K562 (cell line): ENCODE results near the gene ZBTB22. TPM values are rescaled to one million over a fixed set of nuclear protein-coding genes. Genes with fewer than 3 reads are reported as not detected.

Experiments
- CAMTA2 ChIP-seq: fragments of 250-450 bp; sonication (Bioruptor Pico); conservative IDR thresholded peaks from 2 replicates; pipeline ENCODE4 v1.5.1; 2022
- CHCHD3 ChIP-seq: fragments of 250-450 bp; sonication (Bioruptor Pico); IDR thresholded peaks from 2 replicates; pipeline ENCODE4 v2.1.2; 2022; ENCODE audit warnings: mild to moderate bottlenecking
- EGR1 ChIP-seq: fragments of 450-650 bp; conservative IDR thresholded peaks from 2 replicates; pipeline ENCODE4 v1.6.1; 2017; ENCODE audit warnings: mild to moderate bottlenecking
- ESRRB ChIP-seq: fragments of 250-450 bp; sonication (Bioruptor Pico); IDR thresholded peaks from 2 replicates; pipeline ENCODE4 v1.5.0; 2020; ENCODE audit warnings: mild to moderate bottlenecking, moderate library complexity, borderline replicate concordance
- GTF2A2 ChIP-seq: IDR thresholded peaks from 2 replicates; pipeline ENCODE4 v1.6.1; 2016; ENCODE audit warnings: mild to moderate bottlenecking, missing genetic modification characterization, missing compliant biosample characterization
- ILK ChIP-seq: fragments of 450-650 bp; IDR thresholded peaks from 2 replicates; pipeline ENCODE4 v1.6.1; 2016; ENCODE audit warnings: missing genetic modification characterization, low read depth, mild to moderate bottlenecking, missing compliant biosample characterization, moderate library complexity, borderline replicate concordance
- MCM5 ChIP-seq: fragments of 450-650 bp; IDR thresholded peaks from 2 replicates; pipeline ENCODE4 v1.6.1; 2016; ENCODE audit warnings: low read depth
- MTA1 ChIP-seq: fragments of 450-650 bp; IDR thresholded peaks from 2 replicates; pipeline ENCODE4 v1.6.1; 2017; ENCODE audit warnings: borderline replicate concordance
- MYC ChIP-seq, 2 experiments: fragments of 250-450 bp in 1 of 2; sonication (Bioruptor Pico) in 1 of 2; IDR thresholded peaks; 2 replicates each; pipeline versions ENCODE4 v1.5.1 to v1.6.1; 2012 to 2021; ENCODE audit warnings: low read depth in 2 of 2, borderline replicate concordance in 1 of 2, improper control_type of control experiment in 1 of 2, low read length in 1 of 2, mild to moderate bottlenecking in 1 of 2, moderate library complexity in 1 of 2
- NR3C1 ChIP-seq: sonication (generic); formaldehyde crosslinking; IDR thresholded peaks from 2 replicates; pipeline ENCODE4 v1.8.1; 2022; ENCODE audit warnings: missing genetic modification reagents
- POLR2A ChIP-seq: fragments of 450-650 bp; conservative IDR thresholded peaks from 2 replicates; pipeline ENCODE4 v1.6.1; 2016
- SMARCE1 ChIP-seq: fragments of 450-650 bp; IDR thresholded peaks from 2 replicates; pipeline ENCODE4 v1.7.1; 2016; ENCODE audit warnings: mild to moderate bottlenecking
- TRIM28 ChIP-seq: fragments of 450-650 bp; IDR thresholded peaks from 2 replicates; pipeline ENCODE4 v1.6.1; 2017
- YY1 ChIP-seq, 3 experiments: IDR thresholded peaks; 2 replicates each; pipeline ENCODE4 v1.6.1; 2011; ENCODE audit warnings: low read length in 2 of 3, mild to moderate bottlenecking in 2 of 3, moderate library complexity in 2 of 3, borderline replicate concordance in 1 of 3, control low read depth in 1 of 3, low read depth in 1 of 3; ENCODE audit not compliant: insufficient read depth in 3 of 3, insufficient replicate concordance in 2 of 3, control insufficient read depth in 1 of 3, insufficient read length in 1 of 3; ENCODE audit errors: extremely low read depth in 1 of 3
- ZBTB17 ChIP-seq: fragments of 450-650 bp; formaldehyde crosslinking; IDR thresholded peaks from 2 replicates; pipeline ENCODE4 v1.4.0; 2020; ENCODE audit warnings: mild to moderate bottlenecking
- ZNF184 ChIP-seq: sonication (generic); formaldehyde crosslinking; IDR thresholded peaks from 2 replicates; pipeline ENCODE4 v1.5.0; 2020; ENCODE audit warnings: missing genetic modification reagents
- ZNF217 ChIP-seq: sonication (generic); formaldehyde crosslinking; IDR thresholded peaks from 2 replicates; pipeline ENCODE4 v1.8.0; 2022; ENCODE audit warnings: mild to moderate bottlenecking, missing genetic modification reagents
- polyA plus RNA-seq, 8 experiments: library from polyadenylated mRNA; depleted of rRNA in 4 of 8; stranded (reverse) in 5 of 8; unstranded in 3 of 8; fragments of >200 nt; fragmentation: Nextera tagmentation in 2 of 8; fragmentation: Illumina TruSeq in 1 of 8; extraction: Ambion mirVana in 2 of 8; extraction: Trizol in 1 of 8; gene quantifications; 2 replicates each; pipeline versions ENCODE4 v1.2.1 to v1.2.3, GENCODE V29; 2011 to 2014; ENCODE audit warnings: inconsistent platforms in 1 of 8, missing spikeins in 1 of 8
- total RNA-seq, 7 experiments: library from RNA; depleted of rRNA in 6 of 7; stranded (reverse); fragments of >200 nt in 6 of 7; fragmentation: Illumina TruSeq in 2 of 7; extraction: Trizol in 2 of 7; gene quantifications; 2 replicates each; pipeline versions ENCODE4 v1.2.1 to v1.2.3, GENCODE V29; 2011 to 2021; ENCODE audit warnings: low replicate concordance in 1 of 7
- TF ChIP-seq, protein P1 (sequence below): fragments of 450-650 bp; conservative IDR thresholded peaks from 2 replicates; pipeline ENCODE4 v1.6.1; 2016; ENCODE audit warnings: missing genetic modification characterization, low read depth, mild to moderate bottlenecking, missing compliant biosample characterization, moderate library complexity
- TF ChIP-seq, protein P2 (sequence below): fragments of 200-800 bp; sonication (Bioruptor generic); IDR thresholded peaks from 2 replicates; pipeline ENCODE4 v1.6.1; 2017; ENCODE audit warnings: missing genetic modification characterization, missing compliant biosample characterization
- TF ChIP-seq, protein P3 (sequence below): IDR thresholded peaks from 3 replicates; pipeline ENCODE4 v1.6.1; 2011; ENCODE audit warnings: borderline replicate concordance, mild to moderate bottlenecking, moderate library complexity; ENCODE audit not compliant: insufficient read length; ENCODE audit errors: extremely low read depth
- TF ChIP-seq, protein P4 (sequence below): fragments of 250-450 bp; sonication (Bioruptor Pico); IDR thresholded peaks from 2 replicates; pipeline ENCODE4 v1.6.1; 2021; ENCODE audit warnings: mild to moderate bottlenecking
- TF ChIP-seq, protein P5 (sequence below): fragments of 450-650 bp; IDR thresholded peaks from 2 replicates; pipeline ENCODE4 v1.6.1; 2016; ENCODE audit warnings: missing biosample characterization, missing genetic modification characterization

Gene ZBTB22
- total and polyA plus RNA-seq, 9 of the 15 experiments (the other 6 are each of a cell fraction or from before 2014, with no cell fraction given), result 0.21 to 11.9 (median 7.1) TPM

DNA sequence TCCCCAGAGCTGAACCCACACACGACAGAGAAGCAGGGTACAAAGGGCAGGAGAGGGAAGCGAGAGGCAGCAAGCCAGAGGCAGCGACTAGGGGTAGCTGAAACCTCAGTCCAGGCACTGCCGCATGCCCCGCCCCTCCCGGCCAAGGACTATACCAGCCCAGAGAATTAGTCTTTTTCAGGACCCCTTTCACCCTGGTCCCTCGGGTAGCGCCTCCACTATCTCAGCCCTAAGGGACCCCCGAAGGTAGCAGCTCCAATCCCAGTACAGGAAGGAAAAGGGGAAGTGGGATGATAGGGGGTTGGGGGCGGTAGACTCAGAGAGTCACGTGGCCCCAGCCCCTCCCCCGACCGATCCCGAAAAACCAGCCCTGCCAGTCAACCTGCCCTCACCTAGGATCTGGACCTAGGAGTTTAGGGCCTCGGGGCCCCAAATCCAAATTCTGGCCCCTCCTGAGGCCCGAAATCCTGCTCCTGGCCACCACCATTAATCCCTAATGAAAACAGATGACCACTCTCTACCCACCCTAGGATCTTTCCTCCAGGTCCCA, 20.1 kb downstream of the ZBTB22 start (continued):
- TF ChIP-seq, protein P1, sequence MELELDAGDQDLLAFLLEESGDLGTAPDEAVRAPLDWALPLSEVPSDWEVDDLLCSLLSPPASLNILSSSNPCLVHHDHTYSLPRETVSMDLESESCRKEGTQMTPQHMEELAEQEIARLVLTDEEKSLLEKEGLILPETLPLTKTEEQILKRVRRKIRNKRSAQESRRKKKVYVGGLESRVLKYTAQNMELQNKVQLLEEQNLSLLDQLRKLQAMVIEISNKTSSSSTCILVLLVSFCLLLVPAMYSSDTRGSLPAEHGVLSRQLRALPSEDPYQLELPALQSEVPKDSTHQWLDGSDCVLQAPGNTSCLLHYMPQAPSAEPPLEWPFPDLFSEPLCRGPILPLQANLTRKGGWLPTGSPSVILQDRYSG (tag), result no peak
- TF ChIP-seq, protein P2, sequence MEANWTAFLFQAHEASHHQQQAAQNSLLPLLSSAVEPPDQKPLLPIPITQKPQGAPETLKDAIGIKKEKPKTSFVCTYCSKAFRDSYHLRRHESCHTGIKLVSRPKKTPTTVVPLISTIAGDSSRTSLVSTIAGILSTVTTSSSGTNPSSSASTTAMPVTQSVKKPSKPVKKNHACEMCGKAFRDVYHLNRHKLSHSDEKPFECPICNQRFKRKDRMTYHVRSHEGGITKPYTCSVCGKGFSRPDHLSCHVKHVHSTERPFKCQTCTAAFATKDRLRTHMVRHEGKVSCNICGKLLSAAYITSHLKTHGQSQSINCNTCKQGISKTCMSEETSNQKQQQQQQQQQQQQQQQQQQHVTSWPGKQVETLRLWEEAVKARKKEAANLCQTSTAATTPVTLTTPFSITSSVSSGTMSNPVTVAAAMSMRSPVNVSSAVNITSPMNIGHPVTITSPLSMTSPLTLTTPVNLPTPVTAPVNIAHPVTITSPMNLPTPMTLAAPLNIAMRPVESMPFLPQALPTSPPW (CRISPR knock-in tag), result no peak
- TF ChIP-seq, protein P3, sequence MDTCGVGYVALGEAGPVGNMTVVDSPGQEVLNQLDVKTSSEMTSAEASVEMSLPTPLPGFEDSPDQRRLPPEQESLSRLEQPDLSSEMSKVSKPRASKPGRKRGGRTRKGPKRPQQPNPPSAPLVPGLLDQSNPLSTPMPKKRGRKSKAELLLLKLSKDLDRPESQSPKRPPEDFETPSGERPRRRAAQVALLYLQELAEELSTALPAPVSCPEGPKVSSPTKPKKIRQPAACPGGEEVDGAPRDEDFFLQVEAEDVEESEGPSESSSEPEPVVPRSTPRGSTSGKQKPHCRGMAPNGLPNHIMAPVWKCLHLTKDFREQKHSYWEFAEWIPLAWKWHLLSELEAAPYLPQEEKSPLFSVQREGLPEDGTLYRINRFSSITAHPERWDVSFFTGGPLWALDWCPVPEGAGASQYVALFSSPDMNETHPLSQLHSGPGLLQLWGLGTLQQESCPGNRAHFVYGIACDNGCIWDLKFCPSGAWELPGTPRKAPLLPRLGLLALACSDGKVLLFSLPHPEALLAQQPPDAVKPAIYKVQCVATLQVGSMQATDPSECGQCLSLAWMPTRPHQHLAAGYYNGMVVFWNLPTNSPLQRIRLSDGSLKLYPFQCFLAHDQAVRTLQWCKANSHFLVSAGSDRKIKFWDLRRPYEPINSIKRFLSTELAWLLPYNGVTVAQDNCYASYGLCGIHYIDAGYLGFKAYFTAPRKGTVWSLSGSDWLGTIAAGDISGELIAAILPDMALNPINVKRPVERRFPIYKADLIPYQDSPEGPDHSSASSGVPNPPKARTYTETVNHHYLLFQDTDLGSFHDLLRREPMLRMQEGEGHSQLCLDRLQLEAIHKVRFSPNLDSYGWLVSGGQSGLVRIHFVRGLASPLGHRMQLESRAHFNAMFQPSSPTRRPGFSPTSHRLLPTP, result no peak
- TF ChIP-seq POLR2A, result no peak
- TF ChIP-seq ESRRB, result no peak
- no peak for TF ChIP-seq ILK (tag)
- TF ChIP-seq, protein P4, sequence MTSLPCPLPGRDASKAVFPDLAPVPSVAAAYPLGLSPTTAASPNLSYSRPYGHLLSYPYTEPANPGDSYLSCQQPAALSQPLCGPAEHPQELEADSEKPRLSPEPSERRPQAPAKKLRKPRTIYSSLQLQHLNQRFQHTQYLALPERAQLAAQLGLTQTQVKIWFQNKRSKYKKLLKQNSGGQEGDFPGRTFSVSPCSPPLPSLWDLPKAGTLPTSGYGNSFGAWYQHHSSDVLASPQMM (CRISPR knock-in tag), result no peak
- no peak for TF ChIP-seq YY1 (IDR thresholded peaks at IDR 0.05; ENCODE audit: borderline replicate concordance in 1 of 3, control insufficient read depth in 1 of 3, extremely low read depth in 1 of 3, insufficient read depth in 3 of 3, insufficient read length in 1 of 3, insufficient replicate concordance in 2 of 3, low read depth in 1 of 3, low read length in 2 of 3)
- TF ChIP-seq MYC (IDR thresholded peaks at IDR 0.05; ENCODE audit: low read depth, low read length), result peak; percentile 20; the same call in 1 of the 2 replicates
- TF ChIP-seq MYC (CRISPR knock-in tag; IDR thresholded peaks at IDR 0.05; ENCODE audit: borderline replicate concordance, low read depth), result no peak
- TF ChIP-seq NR3C1 (CRISPR knock-in tag), result no peak
- TF ChIP-seq TRIM28, result no peak
- no peak for TF ChIP-seq ZNF184 (CRISPR knock-in tag)
- TF ChIP-seq, protein P5, sequence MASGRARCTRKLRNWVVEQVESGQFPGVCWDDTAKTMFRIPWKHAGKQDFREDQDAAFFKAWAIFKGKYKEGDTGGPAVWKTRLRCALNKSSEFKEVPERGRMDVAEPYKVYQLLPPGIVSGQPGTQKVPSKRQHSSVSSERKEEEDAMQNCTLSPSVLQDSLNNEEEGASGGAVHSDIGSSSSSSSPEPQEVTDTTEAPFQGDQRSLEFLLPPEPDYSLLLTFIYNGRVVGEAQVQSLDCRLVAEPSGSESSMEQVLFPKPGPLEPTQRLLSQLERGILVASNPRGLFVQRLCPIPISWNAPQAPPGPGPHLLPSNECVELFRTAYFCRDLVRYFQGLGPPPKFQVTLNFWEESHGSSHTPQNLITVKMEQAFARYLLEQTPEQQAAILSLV, result no peak
- no peak for TF ChIP-seq GTF2A2 (tag)
- TF ChIP-seq MTA1, result no peak
- no peak for TF ChIP-seq ZNF217 (CRISPR knock-in tag)
- no peak for TF ChIP-seq ZBTB17 (CRISPR knock-in tag)
- TF ChIP-seq SMARCE1, result peak; percentile 23; the same call in 1 of the 2 replicates
- TF ChIP-seq MCM5, result no peak
- TF ChIP-seq EGR1, result peak; percentile 44; the same call in 1 of the 2 replicates
- TF ChIP-seq CAMTA2, result no peak
- no peak for TF ChIP-seq CHCHD3
